ENCODE data around the gene ESPN.
A peak's percentile ranks its signal among the peaks of the same experiment; 100 is the strongest.
"Not testable (repeated sequence)": the region's sequence is repeated elsewhere in the genome, so short reads cannot be mapped to it uniquely, and the experiment has no call there.

The ESPN gene, protein sequence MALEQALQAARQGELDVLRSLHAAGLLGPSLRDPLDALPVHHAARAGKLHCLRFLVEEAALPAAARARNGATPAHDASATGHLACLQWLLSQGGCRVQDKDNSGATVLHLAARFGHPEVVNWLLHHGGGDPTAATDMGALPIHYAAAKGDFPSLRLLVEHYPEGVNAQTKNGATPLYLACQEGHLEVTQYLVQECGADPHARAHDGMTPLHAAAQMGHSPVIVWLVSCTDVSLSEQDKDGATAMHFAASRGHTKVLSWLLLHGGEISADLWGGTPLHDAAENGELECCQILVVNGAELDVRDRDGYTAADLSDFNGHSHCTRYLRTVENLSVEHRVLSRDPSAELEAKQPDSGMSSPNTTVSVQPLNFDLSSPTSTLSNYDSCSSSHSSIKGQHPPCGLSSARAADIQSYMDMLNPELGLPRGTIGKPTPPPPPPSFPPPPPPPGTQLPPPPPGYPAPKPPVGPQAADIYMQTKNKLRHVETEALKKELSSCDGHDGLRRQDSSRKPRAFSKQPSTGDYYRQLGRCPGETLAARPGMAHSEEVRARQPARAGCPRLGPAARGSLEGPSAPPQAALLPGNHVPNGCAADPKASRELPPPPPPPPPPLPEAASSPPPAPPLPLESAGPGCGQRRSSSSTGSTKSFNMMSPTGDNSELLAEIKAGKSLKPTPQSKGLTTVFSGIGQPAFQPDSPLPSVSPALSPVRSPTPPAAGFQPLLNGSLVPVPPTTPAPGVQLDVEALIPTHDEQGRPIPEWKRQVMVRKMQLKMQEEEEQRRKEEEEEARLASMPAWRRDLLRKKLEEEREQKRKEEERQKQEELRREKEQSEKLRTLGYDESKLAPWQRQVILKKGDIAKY

DNA sequence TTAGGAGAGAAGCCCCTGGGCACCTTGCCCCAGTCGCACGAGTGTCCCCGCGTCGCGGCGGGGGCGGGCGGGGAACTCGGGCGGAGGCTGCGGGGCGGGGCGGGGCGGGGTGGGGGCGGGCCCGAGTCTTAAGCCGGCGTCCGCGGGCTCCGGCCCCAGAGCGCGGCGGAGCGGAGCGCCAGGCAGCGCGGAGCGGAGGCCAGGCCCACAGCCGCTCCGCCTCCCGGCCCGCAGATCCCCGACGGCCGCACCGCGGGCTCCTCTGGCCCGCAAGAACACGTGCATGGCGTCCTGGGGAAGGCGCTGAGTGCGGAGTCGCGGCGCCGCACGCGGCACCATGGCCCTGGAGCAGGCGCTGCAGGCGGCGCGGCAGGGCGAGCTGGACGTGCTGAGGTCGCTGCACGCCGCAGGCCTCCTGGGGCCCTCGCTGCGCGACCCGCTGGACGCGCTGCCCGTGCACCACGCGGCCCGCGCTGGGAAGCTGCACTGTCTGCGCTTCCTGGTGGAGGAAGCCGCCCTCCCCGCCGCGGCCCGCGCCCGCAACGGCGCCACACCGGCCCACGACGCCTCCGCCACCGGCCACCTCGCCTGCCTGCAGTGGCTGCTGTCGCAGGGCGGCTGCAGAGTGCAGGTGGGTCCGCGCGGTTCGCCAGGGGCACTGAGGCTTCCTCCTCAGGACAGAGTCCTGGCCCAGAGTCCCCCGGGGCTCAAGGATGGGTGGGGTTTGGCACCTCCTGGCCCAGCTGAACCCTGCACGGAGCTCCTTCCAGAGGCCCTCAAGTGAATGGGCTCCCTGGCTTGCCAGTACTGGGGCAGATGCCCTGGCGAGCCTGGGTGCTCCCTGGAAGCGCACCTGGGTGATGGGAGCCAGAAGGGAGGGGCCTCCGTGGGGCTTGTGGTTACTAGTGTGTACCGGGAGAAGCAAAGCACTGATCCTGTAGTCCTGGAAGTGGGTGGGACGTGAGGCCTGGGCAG is at the start of gene ESPN:
TSS of gene ESPN (plus strand) at position 158 of the 975 bp plus-strand sequence. CDS start at position 338, 180 bp downstream.
- DNase-seq (ENCODE audit: low spot score), result no peak

DNA sequence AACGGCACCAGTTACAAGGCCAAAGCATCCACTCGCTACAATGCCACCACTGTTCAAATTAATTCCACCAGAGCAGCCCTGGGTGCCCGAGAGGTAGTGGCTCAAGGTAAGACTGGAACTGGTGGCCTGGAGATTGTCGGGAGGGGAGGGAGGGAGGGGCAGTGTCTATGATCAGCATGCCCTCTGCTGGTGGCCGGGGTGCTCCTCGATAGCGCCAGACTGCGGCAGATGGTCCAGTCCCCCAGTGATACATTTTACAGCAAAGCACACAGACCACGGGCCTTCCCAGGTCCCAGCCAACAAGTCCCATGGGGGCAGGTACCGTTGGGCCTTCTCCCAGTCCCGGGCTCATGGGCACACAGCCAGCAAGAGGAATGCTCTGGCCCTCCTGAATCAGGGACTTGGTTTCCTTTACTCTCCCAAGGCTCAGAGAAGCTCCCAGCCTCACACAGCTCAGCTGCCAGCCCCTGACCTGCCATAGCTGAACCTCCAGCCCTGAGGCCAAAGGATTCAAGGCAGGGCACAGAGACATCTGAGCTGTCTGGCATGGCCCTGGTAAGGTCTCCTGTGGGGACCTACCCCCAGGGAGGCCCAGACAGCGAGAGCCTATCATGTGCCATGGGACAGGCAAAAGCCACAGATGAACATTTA is 46.4 kb upstream of the ESPN start:
- no peak for DNase-seq (ENCODE audit: low spot score)

DNA sequence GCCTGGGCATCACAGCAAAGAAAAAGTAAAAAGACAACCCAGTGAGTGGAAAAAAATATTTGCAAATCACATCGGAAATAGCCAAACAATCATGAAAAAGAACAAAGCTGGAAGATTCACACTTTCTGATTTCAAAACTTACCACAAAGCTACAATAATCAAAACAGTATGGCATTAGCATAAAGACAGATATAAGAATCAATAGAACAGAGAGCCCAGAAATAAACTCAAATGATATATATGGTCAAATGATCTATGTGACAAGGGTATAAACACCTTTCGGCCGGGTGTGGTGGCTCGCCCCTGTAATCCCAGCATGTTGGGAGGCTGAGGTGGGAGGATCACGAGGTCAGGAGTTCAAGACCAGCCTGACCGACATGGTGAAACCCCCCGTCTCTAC is 44.5 kb upstream of the ESPN start:
- DNase-seq (ENCODE audit: low spot score), result no peak

DNA sequence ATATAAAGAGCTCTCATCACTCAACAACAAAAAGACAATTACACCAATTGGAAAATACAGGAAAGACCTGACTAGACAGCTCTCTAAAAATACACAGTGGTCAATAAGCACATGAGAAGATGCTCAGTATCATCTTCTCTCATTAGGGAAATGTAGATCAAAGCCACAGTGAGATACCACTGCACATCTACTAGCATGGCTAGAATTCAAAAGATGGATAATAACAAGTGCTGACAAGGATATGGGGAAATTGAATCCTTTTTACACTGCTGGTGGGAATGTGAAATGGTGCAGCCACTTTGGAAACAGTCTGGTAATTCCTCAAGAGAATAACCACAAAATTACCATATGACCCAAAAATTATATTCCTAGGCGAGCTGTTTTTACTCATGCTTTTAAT is 40.4 kb upstream of the ESPN start:
- no peak for DNase-seq (ENCODE audit: low spot score)

DNA sequence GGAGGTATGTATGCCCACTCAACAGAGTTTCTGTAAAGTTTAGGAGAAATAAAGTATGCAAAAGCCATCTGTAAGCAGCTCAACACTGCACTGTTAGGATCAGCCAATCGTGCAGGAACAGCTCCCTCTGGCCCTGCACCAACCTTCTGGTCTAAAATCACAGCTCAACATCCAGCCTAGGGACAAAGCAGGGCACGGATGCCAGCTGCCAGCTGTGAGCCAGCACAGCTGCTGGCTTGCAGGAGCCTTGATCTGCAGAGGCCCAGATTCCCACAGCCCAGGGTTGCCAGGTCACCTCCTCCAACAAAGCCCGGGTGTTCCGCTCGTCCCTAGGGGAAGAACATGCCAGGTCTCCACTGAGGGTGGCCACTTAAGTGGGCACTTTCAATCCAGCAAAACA is 39.6 kb upstream of the ESPN start:
- DNase-seq (ENCODE audit: low spot score), result no peak

DNA sequence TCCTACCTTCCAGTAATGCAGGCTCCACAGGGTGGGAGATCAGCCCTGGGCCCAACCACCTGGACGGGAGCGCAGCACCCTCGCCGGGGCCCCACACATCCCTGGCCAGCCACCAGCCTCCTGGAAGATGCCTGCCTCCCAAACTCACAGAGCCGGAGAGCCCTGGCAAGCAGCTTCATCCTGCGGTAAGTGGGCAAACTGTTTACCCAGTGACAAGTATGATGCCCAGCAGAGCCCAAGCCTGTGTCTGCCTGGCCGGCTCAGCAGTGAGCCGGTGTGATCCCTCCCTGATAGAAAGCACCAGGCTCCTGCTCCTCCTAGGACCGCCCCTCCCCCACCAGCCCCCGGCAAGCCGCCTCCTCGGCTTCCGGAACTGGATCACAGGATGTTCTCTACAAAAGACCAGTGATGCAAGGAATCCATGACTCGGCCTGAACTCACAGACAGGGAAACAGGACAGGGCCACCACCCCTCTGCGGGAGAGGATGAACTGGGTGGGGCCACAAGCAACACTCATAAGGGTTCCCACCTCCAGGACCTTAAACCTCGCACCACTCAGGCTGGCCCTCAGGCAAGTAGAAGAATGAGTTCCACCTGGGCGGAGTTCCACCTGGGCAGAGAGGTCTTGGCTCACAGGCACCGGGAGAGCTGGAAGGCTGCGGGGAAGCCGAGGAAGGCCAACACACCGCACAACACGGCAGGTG is 38.9 kb upstream of the ESPN start:
- no peak for DNase-seq (ENCODE audit: low spot score)

DNA sequence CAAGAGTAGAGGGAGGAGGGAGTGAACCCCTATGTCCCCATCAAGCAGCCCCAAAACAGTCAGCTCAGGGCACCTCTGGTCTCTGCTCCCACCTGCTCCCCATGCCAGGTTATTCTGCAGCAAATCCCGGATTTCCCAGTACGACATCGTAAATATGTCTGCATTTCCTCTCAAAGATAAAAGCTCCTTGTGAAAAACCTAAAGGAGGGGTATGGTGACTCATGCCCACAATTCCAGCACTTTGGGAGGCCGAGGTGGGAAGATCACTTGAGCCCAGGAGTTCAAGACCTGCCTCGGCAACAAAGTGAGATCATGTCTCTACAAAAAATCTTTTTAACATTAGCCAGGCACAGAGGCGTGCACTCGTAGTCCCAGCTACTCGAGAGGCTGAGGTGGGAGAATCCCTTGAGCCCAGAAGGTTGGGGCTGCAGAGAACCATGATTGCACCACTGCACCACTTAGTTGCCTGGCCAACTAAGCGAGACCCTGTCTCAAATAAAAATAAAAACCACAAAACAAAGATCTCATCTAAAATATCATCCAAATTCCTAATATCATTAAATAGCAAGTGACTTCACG is 38.1 kb upstream of the ESPN start:
- DNase-seq (ENCODE audit: low spot score), result no peak

DNA sequence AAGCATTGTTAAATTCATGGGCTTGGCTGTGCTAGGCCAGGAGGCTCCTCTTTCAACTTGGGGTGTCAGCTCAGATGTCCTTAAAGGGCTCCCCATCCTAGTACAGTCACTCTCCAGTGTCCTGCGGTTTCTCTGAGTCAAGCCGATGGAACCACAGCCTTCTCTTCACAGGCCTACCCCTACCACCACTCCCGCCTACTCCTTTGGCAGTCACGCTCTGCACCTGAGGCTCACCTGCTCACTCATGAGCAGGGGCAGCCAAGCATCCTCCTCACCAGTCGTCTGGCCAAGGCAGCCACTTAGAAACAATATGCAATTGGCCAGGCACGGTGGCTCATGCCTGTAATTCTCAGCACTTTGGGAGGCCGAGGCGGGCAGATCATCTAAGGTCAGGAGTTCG is 34.6 kb upstream of the ESPN start:
- DNase-seq (ENCODE audit: low spot score), result no peak

DNA sequence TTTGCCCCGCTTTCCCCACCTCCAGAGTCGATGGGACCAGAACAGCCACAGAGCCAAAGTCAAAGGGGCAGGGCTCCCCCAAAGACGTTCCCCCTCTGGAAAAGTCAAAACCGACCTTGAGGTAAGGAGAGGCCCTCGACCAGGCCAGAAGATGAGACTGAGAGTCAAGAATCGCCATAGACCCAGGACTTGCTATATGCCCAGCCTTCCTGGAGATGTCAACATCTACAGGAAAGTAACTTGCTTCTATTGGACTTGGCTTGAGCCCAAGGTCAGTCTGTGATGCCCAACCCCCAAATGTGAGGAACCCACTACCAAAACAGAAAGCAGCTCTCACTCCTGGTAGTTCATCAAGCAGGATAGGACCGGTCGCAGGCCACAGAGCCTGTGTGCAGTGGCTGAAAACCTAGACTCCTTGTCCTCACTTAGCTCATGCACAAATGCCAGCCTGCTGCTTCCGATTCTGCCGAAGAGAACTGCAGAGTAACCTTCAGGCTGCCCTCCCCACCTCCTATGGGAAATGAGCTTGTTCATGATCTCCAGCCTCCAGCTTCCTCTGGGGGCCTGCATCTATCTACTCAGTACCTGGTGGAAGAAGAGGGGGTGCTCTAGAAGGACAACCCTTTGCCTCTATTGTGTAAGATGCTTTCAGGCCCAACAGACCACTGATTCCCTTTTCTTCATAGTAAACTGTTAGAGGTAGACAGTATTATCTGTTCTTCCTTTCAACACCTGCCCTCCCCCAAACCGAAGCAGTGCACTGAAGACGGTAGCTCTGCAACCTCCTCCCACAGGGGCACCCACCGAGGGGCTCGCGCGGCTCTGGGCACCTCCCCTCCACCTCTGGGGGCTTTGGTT is 32.4 kb upstream of the ESPN start:
- DNase-seq (ENCODE audit: low spot score), result no peak

DNA sequence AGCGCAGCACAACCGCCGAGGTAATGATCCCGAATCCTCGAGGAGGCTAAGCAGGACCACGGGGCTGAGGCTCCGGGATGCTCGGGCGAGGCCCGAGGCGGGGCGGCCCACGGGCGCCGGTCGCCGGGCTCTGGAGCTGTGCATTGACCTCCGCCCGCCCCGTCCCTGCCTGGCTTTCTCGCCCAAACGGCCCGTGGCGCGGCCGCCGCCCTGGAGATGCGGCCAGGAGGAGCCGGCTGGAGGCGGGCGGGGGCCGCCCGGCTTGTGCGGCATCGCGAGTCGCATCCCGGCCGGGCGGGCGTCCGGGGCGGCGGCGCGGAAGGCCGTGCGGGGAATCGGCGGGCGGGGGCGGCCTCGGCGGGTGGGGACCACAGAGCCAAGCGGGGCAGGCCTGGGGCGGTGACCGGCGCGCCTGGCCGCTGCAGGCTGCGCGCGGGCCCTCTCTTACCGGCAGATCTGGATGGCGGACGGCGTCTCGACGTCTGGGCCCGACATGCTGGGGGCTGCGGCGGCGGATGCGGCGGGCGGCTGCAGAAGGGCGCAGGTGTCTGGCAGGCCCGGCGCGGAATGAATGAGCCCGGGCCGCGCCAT is 31.7 kb upstream of the ESPN start:
- DNase-seq (ENCODE audit: low spot score), result no peak

DNA sequence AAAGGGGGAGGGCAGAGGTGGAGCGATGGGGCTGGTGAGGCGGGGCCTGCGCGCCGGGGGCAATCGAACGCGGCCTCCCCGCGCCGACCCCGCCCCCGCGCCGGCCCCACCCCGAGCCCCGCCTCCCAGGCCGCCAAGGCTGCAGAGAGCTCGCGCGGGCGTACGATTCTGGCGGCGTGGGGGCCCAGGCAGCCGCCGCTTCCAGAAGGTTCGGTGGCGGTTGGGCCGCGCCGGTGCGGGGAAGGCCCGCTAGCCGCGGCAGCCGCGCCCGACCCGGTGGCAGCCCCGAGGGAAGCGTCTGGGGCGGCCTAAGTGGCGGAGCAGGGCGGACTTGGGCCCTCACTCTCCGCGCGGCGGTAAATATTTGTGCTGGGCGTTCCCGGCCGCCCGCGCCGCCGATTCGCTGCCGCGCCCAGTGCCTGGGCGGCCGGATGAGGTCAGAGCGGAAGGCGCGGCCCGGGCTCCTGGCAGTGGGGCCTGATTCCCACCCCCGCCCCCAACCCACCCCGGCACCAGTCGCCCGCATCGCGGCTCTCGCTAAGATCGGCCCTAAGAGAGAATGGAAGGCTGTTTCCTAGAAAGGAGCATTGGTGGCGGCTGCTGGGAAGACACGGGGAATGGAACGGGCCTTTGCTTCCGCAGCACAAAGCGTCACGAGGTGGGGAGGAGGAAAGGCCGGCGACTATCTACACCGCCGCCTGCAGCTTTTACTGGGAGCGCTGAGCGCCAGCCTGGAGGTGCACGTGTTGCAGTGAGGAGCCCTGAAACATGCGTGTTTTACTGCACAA is 31.0 kb upstream of the ESPN start, which contains the start of gene ACOT7:
TSS of gene ACOT7 (minus strand) at position 368 of the 788 bp plus-strand sequence. CDS start 368 bp downstream, outside the sequence.
- peak; percentile 87 for DNase-seq (ENCODE audit: low spot score)

DNA sequence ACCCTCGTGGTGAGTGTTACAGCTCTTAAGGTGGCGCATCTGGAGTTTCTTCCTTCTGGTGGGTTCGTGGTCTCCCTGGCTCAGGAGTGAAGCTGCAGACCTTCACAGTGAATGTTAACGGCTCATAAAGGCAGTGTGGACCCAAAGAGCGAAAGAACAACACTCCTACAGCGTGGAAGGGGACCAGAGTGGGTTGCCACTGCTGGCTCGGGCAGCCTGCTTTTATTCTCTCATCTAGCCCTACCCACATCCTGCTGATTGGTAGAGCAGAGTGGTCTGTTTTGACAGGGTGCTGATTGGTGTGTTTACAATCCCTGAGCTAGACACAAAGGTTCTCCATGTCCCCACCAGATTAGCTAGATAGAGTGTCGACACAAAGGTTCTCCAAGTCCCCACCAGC is 29.4 kb upstream of the ESPN start:
- DNase-seq (ENCODE audit: low spot score), result not testable (repeated sequence)

DNA sequence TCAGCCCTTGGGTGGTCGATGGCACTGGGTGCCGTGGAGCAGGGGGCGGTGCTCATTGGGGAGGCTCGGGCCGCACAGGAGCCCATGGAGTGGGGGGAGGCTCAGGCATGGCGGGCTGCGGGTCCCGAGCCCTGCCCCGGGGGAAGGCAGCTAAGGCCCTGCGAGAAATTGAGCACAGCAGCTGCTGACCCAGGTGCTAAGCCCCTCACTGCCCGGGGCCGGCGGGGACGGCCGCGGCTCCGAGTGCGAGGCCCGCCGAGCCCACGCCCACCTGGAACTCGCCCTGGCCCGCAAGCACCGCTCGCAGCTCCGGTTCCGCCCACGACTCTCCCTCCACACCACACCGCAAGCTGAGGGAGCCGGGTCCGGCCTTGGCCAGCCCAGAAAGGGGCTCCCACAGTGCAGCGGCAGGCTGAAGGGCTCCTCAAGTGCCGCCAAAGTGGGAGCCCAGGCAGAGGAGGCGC is 28.8 kb upstream of the ESPN start:
- DNase-seq (ENCODE audit: low spot score), result not testable (repeated sequence)

DNA sequence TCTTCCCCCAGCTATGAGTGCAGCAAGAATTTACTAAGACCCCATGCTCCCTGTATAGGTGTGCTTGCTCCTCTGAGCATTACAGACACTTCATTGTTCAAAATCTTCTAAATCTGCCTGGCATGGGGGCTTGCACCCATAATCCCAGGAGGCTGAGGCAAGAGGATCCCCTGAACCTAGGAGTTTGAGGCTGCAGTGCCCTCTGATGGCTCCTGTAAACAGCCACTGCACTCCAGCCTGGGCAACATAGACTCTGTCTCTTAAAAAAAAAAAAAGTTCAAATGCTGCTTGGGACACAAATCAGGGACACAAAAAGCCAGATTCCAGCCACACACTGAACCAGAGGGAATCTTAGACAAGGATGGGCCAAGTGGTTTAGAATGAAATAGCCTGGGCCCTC is 27.6 kb upstream of the ESPN start:
- DNase-seq (ENCODE audit: low spot score), result no peak

DNA sequence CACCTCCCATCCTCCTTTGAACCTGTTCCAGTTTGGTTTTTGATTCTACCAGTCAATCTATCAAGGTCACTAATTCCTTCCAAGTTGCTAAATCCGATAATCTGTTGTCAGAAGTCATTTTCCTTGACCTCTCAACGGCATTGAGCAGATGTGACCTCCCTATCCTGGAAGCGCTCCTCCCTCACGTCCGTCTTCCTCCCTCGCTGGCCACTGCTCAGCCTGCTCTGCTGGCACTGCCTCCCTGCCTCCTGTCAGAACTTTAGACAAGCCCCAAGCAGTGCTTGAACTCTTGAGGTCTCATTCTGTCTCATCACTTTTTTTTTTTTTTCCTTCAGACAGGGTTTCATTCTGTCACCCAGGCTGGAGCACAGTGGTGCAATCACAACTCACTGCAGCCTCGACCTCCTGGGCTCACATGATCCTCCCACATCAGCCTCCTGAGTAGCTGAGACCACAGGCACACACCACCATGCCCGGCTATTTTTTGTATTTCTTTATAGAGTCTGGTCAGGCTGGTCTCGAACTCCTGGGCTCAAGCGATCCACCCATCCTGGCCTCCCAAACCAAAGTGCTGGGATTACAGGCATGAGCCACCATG is 26.6 kb upstream of the ESPN start:
- DNase-seq (ENCODE audit: low spot score), result no peak

DNA sequence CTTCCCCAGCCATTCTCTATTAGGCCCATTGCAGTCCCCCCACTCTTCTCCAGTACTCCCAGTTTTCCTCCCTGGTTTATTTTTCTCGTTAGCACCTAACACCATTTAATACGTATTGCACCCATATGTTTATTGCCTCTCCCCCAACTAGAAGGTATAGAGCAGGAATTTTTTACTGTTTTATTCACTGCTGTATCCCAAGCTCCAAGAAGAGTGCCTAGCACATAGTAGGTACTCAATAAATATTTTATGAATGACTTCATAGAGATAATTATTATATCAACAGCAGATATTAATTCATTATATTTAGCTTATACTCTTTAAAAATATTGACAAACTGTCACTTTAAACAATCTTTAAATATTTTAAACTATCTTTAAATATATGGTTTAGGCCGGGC is 25.3 kb upstream of the ESPN start:
- DNase-seq (ENCODE audit: low spot score), result no peak

DNA sequence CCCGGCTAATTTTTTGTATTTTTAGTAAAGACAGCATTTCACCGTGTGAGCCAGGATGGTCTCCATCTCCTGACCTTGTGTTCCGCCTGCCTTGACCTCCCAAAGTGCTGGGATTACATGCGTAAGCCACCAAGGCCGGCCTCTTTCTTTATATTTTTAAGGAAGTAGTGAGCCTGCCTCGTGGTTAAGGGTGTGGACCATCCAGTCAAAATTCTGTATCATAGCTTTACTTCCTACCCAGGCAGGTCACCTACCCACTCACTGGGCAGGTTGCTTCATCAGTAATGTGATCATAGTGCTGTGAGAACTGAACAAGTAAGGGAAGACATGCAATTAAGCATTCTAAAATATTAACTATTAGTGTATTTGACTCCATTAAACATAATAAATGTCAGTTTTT is 22.9 kb upstream of the ESPN start:
- DNase-seq (ENCODE audit: low spot score), result no peak

DNA sequence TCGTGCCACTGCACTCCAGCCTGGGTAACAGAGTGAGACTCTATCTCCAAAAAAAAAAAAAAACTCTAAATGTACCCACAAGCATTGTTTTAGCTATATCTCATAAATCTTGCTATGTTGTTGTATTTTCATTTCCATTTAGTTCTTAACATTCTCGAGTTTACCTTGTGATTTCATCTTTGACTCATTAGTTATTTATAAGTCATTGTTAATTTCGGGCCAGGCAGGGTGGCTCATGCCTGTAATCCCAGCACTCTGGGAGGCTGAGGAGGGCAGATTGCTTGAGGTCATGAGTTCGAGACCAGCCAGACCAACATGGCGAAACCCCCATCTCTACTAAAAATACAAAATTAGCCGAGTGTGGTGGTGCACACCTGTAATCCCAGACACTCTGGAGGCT is 16.6 kb upstream of the ESPN start:
- no peak for DNase-seq (ENCODE audit: low spot score)

All from hematopoietic multipotent progenitor cell treated with erythropoietin and hydrocortisone succinate and interleukin-3 and kit ligand, for 15 days (in vitro differentiated cells).